Measurements from ENCODE around the gene SCG2.

The SCG2 gene

DNA sequence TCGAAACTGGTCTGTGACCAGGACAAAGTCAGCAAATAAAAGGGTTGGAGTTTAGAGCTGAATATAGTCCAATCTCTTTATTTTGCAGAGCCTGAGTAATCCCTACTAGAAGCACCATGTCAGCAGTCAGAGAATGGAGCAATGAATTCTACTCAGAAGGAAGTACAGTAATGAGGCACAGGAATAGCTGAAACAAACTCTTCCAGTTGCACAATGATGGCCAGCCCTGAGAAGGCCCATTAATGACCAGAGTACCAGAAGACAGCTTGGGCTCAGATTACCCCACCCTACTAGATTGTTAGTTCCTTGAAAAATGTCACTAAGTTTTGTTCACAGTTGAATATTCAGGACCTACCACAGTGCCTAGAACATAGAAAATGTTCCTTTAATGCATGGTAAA is 40.3 kb upstream of the SCG2 start:
- no peaks in the 10 kb centered on the region for H3K4me1 ChIP-seq (ENCODE audit: insufficient read depth, low read length)
- DNase-seq, result no peak
- H2AFZ ChIP-seq (ENCODE audit: low read depth, low read length), result no peak overlapping the region
- H3K27me3 ChIP-seq (ENCODE audit: insufficient read depth, low read length, poor library complexity), result no peaks in the 10 kb centered on the region
- no peaks in the 10 kb centered on the region for H4K20me1 ChIP-seq (ENCODE audit: insufficient read depth, low read length)
- no peaks in the 10 kb centered on the region for H3K9me3 ChIP-seq (ENCODE audit: insufficient read depth, low read length, severe bottlenecking)
- no peaks in the 10 kb centered on the region for H3K79me2 ChIP-seq (ENCODE audit: insufficient read depth, low read length)
- no peak for TF ChIP-seq EZH2 (IDR thresholded peaks at IDR 0.05; ENCODE audit: borderline replicate concordance, low read depth, low read length, severe bottlenecking)
- TF ChIP-seq, protein P1, sequence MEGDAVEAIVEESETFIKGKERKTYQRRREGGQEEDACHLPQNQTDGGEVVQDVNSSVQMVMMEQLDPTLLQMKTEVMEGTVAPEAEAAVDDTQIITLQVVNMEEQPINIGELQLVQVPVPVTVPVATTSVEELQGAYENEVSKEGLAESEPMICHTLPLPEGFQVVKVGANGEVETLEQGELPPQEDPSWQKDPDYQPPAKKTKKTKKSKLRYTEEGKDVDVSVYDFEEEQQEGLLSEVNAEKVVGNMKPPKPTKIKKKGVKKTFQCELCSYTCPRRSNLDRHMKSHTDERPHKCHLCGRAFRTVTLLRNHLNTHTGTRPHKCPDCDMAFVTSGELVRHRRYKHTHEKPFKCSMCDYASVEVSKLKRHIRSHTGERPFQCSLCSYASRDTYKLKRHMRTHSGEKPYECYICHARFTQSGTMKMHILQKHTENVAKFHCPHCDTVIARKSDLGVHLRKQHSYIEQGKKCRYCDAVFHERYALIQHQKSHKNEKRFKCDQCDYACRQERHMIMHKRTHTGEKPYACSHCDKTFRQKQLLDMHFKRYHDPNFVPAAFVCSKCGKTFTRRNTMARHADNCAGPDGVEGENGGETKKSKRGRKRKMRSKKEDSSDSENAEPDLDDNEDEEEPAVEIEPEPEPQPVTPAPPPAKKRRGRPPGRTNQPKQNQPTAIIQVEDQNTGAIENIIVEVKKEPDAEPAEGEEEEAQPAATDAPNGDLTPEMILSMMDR (IDR thresholded peaks at IDR 0.05; ENCODE audit: borderline replicate concordance, extremely low read depth, low read length, poor library complexity, severe bottlenecking), result no peak
- ATAC-seq (ENCODE audit: insufficient read depth, low read depth), result no peak
- no peak overlapping the region for H3K27ac ChIP-seq (ENCODE audit: low read length)
- H3K4me3 ChIP-seq (ENCODE audit: low read depth in 1 of 2, low read length in 2 of 2), result no peak overlapping the region
- no peak overlapping the region for H3K9ac ChIP-seq (ENCODE audit: low read depth, low read length)
- H3K36me3 ChIP-seq (ENCODE audit: insufficient read depth, low read length), result no peaks in the 10 kb centered on the region
- H3K4me2 ChIP-seq (ENCODE audit: insufficient read depth, low read length), result no peak overlapping the region

DNA sequence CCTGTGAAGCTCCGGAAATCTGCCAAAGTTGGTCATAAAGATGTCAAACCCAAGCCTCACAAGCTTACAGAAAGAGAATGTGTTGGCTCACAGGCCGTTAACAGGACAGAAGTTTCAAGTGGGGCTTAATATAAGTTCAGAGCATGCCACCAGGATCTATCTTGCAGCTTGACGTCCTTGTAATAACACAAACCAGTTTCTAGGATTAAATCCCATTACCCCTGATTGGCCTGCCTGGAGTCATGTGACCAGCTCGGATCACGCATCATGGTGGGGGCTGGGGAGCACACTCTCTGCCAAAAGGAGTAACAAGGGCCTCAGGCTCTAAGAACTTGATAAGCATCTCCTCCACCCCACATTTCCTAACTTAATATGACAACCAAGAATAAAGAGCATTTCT is 38.9 kb upstream of the SCG2 start:
- H3K79me2 ChIP-seq (ENCODE audit: insufficient read depth, low read length), result no peaks in the 10 kb centered on the region
- H2AFZ ChIP-seq (ENCODE audit: low read depth, low read length), result no peak overlapping the region
- DNase-seq, result no peak

DNA sequence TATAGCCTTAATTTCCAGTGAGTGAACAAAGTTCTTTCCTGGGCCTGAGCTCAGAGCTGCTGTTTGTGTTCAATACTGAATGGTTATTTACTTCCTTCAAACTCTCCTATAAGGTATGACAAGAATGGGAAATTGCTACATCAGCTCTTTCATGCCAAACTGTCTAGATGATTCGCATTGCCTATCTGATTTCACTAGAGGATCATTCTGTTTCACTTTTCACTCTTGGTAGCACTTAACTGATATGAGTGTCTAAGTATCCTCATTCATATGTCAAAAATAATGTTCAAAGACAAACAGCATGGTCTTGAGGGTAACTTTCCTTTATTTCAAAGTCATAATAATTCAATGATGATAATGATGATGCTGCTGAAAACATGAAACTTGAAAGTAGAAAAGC is 32.9 kb upstream of the SCG2 start:
- no peaks in the 10 kb centered on the region for H3K79me2 ChIP-seq (ENCODE audit: insufficient read depth, low read length)
- no peak overlapping the region for H3K27ac ChIP-seq (ENCODE audit: low read length)
- ATAC-seq (ENCODE audit: insufficient read depth, low read depth), result no peak
- no peaks in the 10 kb centered on the region for H3K36me3 ChIP-seq (ENCODE audit: insufficient read depth, low read length)
- H4K20me1 ChIP-seq (ENCODE audit: insufficient read depth, low read length), result no peaks in the 10 kb centered on the region
- H3K4me2 ChIP-seq (ENCODE audit: insufficient read depth, low read length), result no peak overlapping the region
- H2AFZ ChIP-seq (ENCODE audit: low read depth, low read length), result no peak overlapping the region
- H3K4me1 ChIP-seq (ENCODE audit: insufficient read depth, low read length), result no peaks in the 10 kb centered on the region
- H3K9me3 ChIP-seq (ENCODE audit: insufficient read depth, low read length, severe bottlenecking), result no peaks in the 10 kb centered on the region
- TF ChIP-seq, protein P1 (IDR thresholded peaks at IDR 0.05; ENCODE audit: borderline replicate concordance, extremely low read depth, low read length, poor library complexity, severe bottlenecking), result no peak
- no peak for TF ChIP-seq EZH2 (IDR thresholded peaks at IDR 0.05; ENCODE audit: borderline replicate concordance, low read depth, low read length, severe bottlenecking)
- H3K27me3 ChIP-seq (ENCODE audit: insufficient read depth, low read length, poor library complexity), result no peaks in the 10 kb centered on the region
- H3K4me3 ChIP-seq (ENCODE audit: low read depth in 1 of 2, low read length in 2 of 2), result no peak overlapping the region
- H3K9ac ChIP-seq (ENCODE audit: low read depth, low read length), result no peak overlapping the region
- no peak for DNase-seq

More for the DNA sequence above, 38.9 kb upstream of the SCG2 start:
- Histone ChIP-seq H4K20me1 (ENCODE audit: insufficient read depth, low read length) (no peaks in the 10 kb centered on the region), H3K4me3 (ENCODE audit: low read depth in 1 of 2, low read length in 2 of 2) (no peak overlapping the region), H3K9me3 (ENCODE audit: insufficient read depth, low read length, severe bottlenecking) (no peaks in the 10 kb centered on the region), H3K36me3 (ENCODE audit: insufficient read depth, low read length) (no peaks in the 10 kb centered on the region), H3K9ac (ENCODE audit: low read depth, low read length) (no peak overlapping the region), H3K27ac (ENCODE audit: low read length) (no peak overlapping the region), H3K27me3 (ENCODE audit: insufficient read depth, low read length, poor library complexity) (no peaks in the 10 kb centered on the region), H3K4me2 (ENCODE audit: insufficient read depth, low read length) (no peak overlapping the region), H3K4me1 (ENCODE audit: insufficient read depth, low read length) (no peaks in the 10 kb centered on the region)
- no peak for ATAC-seq (ENCODE audit: insufficient read depth, low read depth)
- TF ChIP-seq, protein P1 (IDR thresholded peaks at IDR 0.05; ENCODE audit: borderline replicate concordance, extremely low read depth, low read length, poor library complexity, severe bottlenecking), result no peak
- TF ChIP-seq EZH2 (IDR thresholded peaks at IDR 0.05; ENCODE audit: borderline replicate concordance, low read depth, low read length, severe bottlenecking), result no peak

DNA sequence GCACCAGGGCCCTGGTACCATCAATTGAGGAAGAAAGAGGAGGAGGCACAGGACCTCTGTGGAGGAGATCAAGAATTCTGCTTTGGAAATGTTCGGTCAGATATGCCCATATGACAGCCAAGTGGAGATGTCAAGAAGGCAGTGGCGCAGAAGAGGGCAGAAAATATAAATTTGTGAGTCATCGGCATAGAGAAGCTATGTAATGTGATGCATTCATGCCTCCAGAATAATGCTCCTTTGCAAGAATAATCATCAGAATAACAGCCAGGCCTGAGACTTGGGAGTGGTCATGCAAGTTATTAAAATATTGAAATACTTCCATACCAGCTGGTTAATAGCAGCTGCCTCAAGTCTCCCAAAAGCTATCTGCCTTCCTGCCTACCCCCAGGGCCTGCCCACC is 32.1 kb upstream of the SCG2 start:
- Histone ChIP-seq H3K36me3 (ENCODE audit: insufficient read depth, low read length) (no peaks in the 10 kb centered on the region), H3K9ac (ENCODE audit: low read depth, low read length) (no peak overlapping the region), H3K27me3 (ENCODE audit: insufficient read depth, low read length, poor library complexity) (no peaks in the 10 kb centered on the region), H3K4me3 (ENCODE audit: low read depth in 1 of 2, low read length in 2 of 2) (no peak overlapping the region), H3K79me2 (ENCODE audit: insufficient read depth, low read length) (no peaks in the 10 kb centered on the region), H3K27ac (ENCODE audit: low read length) (no peak overlapping the region), H4K20me1 (ENCODE audit: insufficient read depth, low read length) (no peaks in the 10 kb centered on the region), H3K9me3 (ENCODE audit: insufficient read depth, low read length, severe bottlenecking) (no peaks in the 10 kb centered on the region), H3K4me2 (ENCODE audit: insufficient read depth, low read length) (no peak overlapping the region), H3K4me1 (ENCODE audit: insufficient read depth, low read length) (no peaks in the 10 kb centered on the region), H2AFZ (ENCODE audit: low read depth, low read length) (no peak overlapping the region)
- DNase-seq, result no peak
- ATAC-seq (ENCODE audit: insufficient read depth, low read depth), result no peak
- TF ChIP-seq, protein P1 (IDR thresholded peaks at IDR 0.05; ENCODE audit: borderline replicate concordance, extremely low read depth, low read length, poor library complexity, severe bottlenecking), result no peak
- TF ChIP-seq EZH2 (IDR thresholded peaks at IDR 0.05; ENCODE audit: borderline replicate concordance, low read depth, low read length, severe bottlenecking), result no peak
